Measurements from ENCODE around the gene CCL27.

Gene CCL27

DNA sequence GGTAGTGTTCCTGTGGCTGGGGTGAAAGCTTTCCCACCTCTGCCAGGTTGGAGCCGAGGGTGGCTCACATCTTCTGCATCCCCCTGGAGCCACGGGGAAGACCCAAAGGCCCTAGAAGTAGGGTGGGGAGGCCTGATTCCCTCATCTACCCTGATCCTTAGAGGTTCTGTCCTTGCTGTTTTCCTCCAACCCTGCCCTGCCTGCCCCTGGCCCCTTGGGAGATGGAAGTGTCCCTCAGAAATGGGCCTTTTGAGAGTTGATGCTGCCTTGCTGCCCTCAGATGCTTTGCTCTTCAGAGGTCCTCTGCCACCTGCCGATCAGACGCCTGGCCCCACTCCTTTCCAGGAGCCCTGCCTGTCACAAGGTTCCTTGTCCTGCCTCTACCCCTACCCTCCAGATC, 22.4 kb upstream of the CCL27 start:
- DNase-seq (ENCODE audit: low read depth in 2 of 2) = no peak

- DNase-seq (ENCODE audit: low read depth in 2 of 2) = peak in 1 of 2 donors; percentile 27
Measured at GRCh38 chr9:34684145-34684544, 21.7 kb upstream of the CCL27 start.

- DNase-seq (ENCODE audit: low read depth in 2 of 2) = no peak
Measured at GRCh38 chr9:34675869-34676268, 13.4 kb upstream of the CCL27 start.

GRCh38 chr9:34675048-34675714, 12.7 kb upstream of the CCL27 start:
- DNase-seq (ENCODE audit: low read depth in 2 of 2) = peak; percentile 47 to 55

DNA sequence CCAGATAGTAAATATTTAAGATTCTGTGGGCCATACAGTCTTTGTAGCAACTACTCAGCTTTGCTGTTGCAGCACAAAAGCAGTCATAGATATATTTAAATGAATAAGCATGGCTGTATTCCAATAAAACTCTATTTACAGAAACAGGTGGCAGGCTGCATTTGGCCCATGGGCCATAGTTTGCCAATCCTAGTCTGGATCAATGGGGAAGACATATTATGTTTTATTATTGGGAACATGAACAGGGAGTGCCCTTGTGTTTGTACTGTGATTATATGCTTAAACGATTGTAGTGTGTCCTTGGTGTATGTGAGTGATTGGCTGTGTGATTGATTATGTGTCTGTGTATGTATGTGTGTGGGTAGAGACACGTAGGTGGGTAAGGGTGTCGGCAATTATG, 12.0 kb upstream of the CCL27 start:
- DNase-seq (ENCODE audit: low read depth in 2 of 2) = no peak

DNA sequence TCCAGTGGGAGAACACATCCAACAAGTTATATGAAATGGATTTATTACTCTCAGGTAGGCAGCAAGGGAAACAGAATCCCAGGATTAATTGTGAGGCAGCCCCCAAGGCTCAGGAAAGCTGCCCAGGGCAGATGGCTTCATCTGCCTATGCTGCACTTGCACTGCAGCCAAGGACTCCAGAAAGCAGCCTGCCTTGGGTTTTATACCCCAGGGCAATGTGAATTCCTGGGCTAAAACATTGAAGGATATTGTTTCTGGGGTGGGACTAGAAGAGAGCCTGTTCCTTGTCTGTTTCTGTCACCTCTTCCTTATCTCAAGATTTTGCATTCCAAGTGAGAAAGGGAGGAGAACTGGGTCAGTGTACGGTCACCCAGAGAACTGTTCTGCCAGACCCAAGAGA, 8.8 kb upstream of the CCL27 start:
- DNase-seq (ENCODE audit: low read depth in 2 of 2) = no peak

DNA sequence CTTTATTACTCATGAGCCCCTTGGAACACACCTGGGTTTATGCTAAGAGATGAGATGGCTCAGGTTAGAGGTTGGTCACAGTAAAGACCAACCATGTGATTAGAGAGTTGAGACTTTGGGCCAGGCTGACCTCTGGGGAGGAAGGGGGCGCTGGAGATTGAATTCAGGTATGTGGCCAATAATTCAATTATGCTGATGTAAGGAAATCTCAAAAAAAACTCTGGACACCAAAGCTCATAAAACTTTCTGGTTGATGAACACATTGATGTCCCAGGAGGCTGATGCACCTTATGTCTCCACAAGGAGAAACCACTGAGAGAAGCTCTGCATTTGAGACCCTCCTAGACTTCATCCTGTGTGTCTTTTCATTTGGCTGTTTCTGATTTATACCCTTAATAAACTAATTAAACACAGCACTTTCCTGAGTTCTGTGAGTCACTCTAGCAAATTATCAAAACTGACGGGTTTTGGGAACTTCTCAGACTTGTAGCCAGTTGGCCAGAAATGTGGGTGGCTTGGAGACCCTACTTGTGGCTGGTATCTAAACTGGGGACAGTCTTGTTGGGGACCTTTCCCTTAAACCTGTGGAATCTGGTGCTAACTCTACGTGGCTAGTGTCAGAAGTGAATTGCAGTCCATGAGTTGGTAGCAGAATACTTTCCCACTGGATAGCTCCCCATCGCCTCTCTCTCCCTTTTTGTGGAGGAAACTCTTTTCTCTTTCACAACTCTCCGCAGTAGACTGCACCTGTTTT, 7.5 kb upstream of the CCL27 start:
- DNase-seq (ENCODE audit: low read depth in 2 of 2) = no peak

DNA sequence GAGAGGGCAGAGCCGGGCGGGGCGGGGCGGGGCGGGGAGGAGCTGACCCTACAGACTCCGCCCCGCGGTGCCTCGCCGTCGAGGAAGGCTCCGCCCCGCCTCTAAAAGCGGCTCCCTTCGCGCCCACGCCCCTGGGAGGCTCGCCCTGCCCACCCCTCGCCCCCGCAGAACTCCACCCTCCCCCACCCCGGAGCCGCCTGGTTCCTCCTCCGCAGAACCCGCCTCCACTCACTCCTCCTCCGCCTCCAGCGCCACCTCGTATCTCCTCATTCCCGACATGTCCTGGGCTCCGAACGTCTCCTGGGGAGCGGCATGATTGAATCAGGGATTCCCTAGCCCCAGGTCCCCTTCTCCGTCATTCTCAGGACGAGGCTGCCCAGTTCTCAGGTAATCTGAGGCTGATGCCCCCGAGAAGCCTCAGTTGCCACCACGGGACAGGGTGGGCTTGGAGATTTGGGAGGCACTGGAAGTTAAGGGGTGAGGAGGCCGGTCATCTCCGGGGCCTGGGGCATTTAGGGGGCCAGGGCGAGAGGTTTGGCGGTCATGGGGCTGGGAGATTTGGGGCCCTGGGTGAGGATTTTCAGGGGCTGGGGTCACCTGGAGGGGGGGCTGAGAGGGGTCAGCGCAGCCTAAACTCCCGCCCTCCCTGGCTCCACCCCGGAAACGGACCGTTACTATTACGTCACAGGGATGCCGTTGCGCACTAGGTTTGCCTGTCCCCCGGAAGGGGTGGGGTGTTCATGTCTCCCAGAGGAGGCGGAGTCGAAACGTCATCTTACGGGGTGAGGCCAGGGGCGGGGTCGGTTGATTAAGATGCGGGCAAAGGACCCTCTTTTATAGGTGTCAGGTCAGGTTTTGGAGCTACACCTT, 3.2 kb upstream of the CCL27 start:
- peak; percentile 75 to 80 for DNase-seq (ENCODE audit: low read depth in 2 of 2)

DNA sequence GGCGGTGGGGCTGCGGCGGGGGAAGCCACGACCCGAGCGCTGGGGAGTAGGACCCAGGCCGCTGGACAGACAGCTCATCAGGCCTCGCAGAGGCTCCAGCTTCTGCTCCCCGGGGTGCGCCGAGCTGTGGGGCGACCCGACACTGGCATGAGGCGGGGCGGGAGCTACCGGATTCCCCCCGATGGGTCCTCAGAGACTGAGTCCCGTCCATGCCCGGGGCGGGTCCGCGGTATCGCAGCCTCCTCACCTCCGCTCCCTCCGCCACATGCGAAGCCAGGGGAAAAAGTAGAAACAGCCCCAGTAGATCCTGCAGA, 2.6 kb upstream of the CCL27 start:
- no peak for DNase-seq (ENCODE audit: low read depth in 2 of 2)

DNA sequence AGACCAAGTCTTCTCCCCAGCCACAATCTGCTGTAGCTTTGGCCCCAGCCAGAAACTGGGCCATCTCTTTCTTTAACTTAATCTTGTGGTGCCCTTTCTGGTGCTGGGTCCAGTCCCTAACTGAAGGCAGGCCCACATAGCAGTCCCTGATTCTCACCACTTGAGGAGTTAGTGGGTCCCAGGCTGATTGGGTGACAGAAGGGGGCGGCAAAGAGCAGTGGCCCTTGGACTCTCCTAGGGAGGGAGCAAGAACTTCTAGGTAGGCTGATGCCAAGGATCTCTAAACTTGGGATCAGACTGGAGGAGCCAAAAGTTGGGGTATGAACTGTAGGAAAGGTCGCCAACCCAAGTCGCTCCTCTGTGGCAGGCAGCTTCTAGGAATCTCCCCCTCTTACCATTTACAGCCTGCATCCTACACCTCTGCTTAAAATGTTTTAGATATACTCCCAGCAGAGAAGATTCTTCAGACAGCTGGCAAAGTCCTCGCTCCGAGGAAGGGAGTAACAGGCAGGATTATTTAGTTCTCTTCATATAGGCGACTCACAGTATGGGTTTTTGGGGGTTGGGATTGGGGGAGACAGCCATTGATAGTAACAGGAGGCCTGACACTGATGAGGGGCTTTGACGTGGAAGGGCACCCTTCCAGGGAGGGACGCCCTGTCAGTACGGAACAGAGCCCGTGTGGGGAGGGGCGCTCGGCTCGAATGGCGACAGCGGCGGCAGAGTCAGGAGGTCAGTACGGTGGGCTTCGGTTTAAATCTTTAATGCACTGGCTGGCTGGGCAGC, 2.0 kb upstream of the CCL27 start:
- peak; percentile 52 to 77 for DNase-seq (ENCODE audit: low read depth in 2 of 2)

DNA sequence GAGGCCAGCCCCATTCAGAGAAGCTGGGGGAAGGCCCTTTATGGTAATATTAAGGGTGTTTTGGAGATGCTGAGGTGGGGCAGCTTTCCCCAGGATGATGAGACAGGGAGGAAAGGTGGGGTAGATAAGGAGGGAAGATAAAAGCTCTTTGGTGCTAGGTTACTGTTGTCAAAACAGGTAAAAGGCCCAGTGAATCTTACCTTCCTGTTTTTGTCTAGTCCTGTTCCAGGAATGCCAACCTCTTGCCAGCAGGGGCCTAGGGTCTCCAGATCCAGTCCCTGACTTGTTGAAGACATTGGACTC, 797 bp upstream of the CCL27 start:
- no peak for DNase-seq (ENCODE audit: low read depth in 2 of 2)

- no peak for DNase-seq (ENCODE audit: low read depth in 2 of 2)
Measured at GRCh38 chr9:34659592-34660253, 2.7 kb downstream of the CCL27 start.

DNA sequence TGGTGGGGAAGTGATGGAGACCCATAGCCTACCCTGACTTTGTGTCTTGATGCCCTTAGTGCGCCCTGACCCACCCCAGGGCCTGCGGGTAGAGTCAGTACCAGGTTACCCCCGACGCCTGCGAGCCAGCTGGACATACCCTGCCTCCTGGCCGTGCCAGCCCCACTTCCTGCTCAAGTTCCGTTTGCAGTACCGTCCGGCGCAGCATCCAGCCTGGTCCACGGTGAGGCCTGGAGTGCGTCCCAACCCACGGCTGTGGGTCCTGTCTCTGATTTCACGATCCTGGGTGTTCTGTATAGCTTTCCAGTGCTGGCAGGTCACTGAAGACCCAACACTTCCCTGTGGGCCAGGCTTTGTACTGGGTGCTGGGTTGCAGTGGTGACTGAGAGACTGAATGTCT, 4.0 kb downstream of the CCL27 start:
- DNase-seq (ENCODE audit: low read depth in 2 of 2) = no peak

DNA sequence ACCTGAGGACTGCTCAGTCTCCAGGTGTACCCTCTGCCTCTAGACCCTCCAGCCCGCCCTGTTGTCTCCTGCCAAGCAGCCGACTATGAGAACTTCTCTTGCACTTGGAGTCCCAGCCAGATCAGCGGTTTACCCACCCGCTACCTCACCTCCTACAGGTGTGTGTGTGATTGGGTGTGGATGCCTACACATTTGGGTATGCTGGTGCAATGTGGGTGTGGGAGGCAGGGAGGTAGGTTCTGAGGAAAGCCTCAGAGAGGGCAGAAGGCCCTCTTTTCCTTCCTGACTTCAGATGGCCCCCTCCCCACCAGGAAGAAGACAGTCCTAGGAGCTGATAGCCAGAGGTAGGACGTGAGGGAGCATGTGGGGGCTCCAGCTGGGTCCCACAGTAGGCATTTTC, 5.5 kb downstream of the CCL27 start:
- no peak for DNase-seq (ENCODE audit: low read depth in 2 of 2)

- no peak for DNase-seq (ENCODE audit: low read depth in 2 of 2)
Measured at GRCh38 chr9:34655394-34655793, 7.1 kb downstream of the CCL27 start.

DNA sequence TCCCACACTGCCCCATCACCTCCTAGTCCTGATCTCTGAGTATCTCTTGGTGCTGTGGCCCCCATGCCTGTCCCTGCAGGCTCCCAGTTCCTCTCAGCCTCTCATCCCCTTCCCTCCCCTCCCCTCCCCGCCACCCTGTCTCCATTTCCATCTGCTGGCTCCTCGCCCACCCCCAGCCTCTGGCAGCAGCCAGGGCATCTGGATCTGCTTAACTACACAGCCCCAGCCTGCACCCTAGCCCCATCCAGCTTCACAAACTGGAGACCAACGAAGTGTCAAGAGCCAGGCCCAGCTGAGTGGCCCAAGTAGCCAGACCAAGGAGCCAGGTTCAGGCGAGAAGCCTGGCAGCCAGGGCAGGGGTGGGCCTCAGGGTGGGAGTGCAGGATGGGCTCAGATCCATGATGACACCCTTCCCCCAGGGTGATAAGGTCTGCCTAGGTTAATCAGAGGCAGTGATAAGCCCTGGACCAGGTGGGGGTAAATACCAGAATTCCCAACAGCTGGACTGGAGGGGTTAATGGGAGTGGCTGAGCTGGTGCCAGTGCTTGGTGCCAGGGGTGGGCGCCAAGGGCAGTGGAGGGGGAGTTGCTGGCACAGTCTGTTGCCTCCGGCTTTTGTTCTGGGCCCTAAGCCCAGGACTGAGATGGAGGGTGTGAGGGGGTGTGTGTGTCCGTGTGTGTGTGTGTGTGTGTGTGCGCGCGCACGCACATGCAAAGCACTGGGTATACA, 8.0 kb downstream of the CCL27 start:
- no peak for DNase-seq (ENCODE audit: low read depth in 2 of 2)

- no peak for DNase-seq (ENCODE audit: low read depth in 2 of 2)
Measured at GRCh38 chr9:34653151-34654072, 9.0 kb downstream of the CCL27 start.

- DNase-seq (ENCODE audit: low read depth in 2 of 2) = no peak
Measured at GRCh38 chr9:34652602-34653000, 9.9 kb downstream of the CCL27 start.

DNA sequence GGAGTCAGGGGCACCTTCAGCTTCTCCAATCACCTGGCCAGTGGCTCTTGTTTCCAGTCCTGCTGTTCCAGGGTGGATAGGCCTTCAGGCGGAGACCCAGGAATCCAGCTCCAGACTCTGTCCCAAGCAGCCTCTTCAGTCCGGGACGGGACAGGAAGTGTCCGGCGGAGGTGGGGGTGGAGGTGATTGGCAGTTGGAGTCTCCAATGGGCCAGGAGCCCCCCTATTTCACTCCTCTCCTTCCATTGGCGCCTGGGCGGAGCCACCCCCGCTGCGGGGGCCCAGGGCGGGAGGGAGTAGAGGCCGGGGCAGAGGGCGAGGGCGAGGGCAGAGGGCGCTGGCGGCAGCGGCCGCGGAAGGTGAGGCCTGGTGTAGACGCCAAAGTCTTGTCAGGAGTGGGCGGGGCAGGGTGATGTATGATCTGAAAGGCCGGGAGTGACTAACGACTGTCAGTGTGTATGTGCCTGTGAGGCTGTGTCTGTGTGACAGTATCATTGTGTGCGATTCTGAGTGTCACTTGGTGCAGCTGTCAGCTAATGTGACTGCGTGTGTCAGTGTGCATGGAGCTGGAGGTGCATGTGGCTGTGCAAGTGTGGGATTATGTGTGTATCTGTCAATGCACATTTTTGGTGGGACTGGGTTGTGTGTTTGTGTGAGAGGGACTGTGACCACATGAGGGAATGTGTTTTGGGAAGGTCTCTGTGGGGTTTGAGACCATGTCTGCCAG, 10.4 kb downstream of the CCL27 start, which contains the start of gene IL11RA:
Gene IL11RA (plus strand): TSS at position 310 of the 726 bp plus-strand sequence. CDS start 3,033 bp downstream, outside the sequence.
- DNase-seq (ENCODE audit: low read depth in 2 of 2) = peak in 1 of 2 donors; percentile 47

Measured in stimulated activated CD4-positive, alpha-beta T cell treated with anti-CD3 and anti-CD28 coated beads, Interleukin-4, amount 100 ng/mL, for 48 hours (primary cell).